H1 (cell line): Measurements from ENCODE around the gene NIM1K. TPM values are rescaled to one million over a fixed set of nuclear protein-coding genes. Genes with fewer than 3 reads are reported as not detected.

Experiments used
- CTCF ChIA-PET: fragments of 300-600 bp; sonication (Branson Sonifier 250); formaldehyde crosslinking; loops from one replicate; lab custom pipeline; 2021; ENCODE audit not compliant: partially characterized antibody; lab: Charles Lee
- POLR2A ChIA-PET: fragments of 300-600 bp; sonication (Branson Sonifier 250); formaldehyde crosslinking; loops from one replicate; lab custom pipeline; 2021; ENCODE audit warnings: inconsistent platforms; ENCODE audit not compliant: partially characterized antibody; lab: Charles Lee
- DNase-seq, 2 experiments: peaks; one replicate each; pipeline versions ENCODE4 v3.0.0 to v3.0.0-alpha.2; 2010 to 2022; ENCODE audit warnings: low spot score in 2 of 2, low read depth in 1 of 2, mixed read lengths in 1 of 2
- FAIRE-seq: peaks from 2 replicates; lab custom pipeline; 2011; peaks lifted over from hg19 to GRCh38; lab: Jason Lieb, UNC
- H2AFZ ChIP-seq: 2 replicates; pipeline ENCODE4 v1.8.1; 2012; ENCODE audit warnings: low read length, inconsistent platforms
- H2AK5ac ChIP-seq: 2 replicates; pipeline ENCODE4 v1.6.1; 2013; ENCODE audit warnings: low read depth, low read length
- H2BK120ac ChIP-seq: replicated peaks from 2 replicates; pipeline ENCODE3; 2013; ENCODE audit warnings: low read depth, low read length, inconsistent platforms
- H2BK12ac ChIP-seq: 2 replicates; pipeline ENCODE4 v1.6.1; 2013; ENCODE audit warnings: low read depth, low read length
- H2BK15ac ChIP-seq: 2 replicates; pipeline ENCODE4 v1.6.1; 2013; ENCODE audit warnings: low read length
- H2BK20ac ChIP-seq: 2 replicates; pipeline ENCODE4 v1.6.1; 2013; ENCODE audit warnings: low read length
- H2BK5ac ChIP-seq: 2 replicates; pipeline ENCODE4 v1.6.1; 2013; ENCODE audit warnings: low read depth, low read length
- H3K14ac ChIP-seq: 2 replicates; pipeline ENCODE4 v1.6.1; 2013; ENCODE audit warnings: inconsistent platforms; ENCODE audit not compliant: insufficient read length
- H3K18ac ChIP-seq: 2 replicates; pipeline ENCODE4 v1.6.1; 2013; ENCODE audit warnings: low read length; ENCODE audit errors: extremely low read depth
- H3K23ac ChIP-seq: 2 replicates; pipeline ENCODE4 v1.6.1; 2013; ENCODE audit warnings: inconsistent platforms; ENCODE audit not compliant: insufficient read length
- H3K23me2 ChIP-seq: 2 replicates; pipeline ENCODE4 v1.6.1; 2013; ENCODE audit warnings: low read depth, low read length
- H3K27ac ChIP-seq: 2 replicates; pipeline ENCODE4 v1.6.1; 2011; ENCODE audit warnings: low read depth, low read length, inconsistent platforms
- H3K27me3 ChIP-seq, 4 experiments: replicated peaks in 1 of 4; 1 replicate in 1 of 4; 2 replicates in 3 of 4; pipeline versions ENCODE4 v1.6.1 to v1.8.1; 2011 to 2013; ENCODE audit warnings: low read length in 3 of 4, mild to moderate bottlenecking in 3 of 4, inconsistent platforms in 2 of 4, mixed read lengths in 2 of 4, moderate library complexity in 1 of 4; ENCODE audit not compliant: control insufficient read depth in 3 of 4, insufficient read depth in 3 of 4; ENCODE audit errors: extremely low read depth in 1 of 4
- H3K36me3 ChIP-seq, 4 experiments: 2 replicates each; pipeline versions ENCODE4 v1.6.1 to v1.8.1; 2011 to 2013; ENCODE audit warnings: mild to moderate bottlenecking in 4 of 4, low read length in 3 of 4, moderate library complexity in 2 of 4, control low read depth in 1 of 4, inconsistent platforms in 1 of 4; ENCODE audit not compliant: insufficient read depth in 4 of 4, control insufficient read depth in 2 of 4
- H3K4ac ChIP-seq: replicated peaks from 2 replicates; pipeline ENCODE3; 2013; ENCODE audit warnings: low read length, low read depth, mixed read lengths, inconsistent platforms; ENCODE audit not compliant: insufficient read length
- H3K4me1 ChIP-seq, 4 experiments: replicated peaks in 1 of 4; 1 replicate in 1 of 4; 2 replicates in 3 of 4; pipeline versions ENCODE4 v1.6.1 to v1.8.1; 2011 to 2013; ENCODE audit warnings: low read length in 3 of 4, inconsistent platforms in 2 of 4, mixed read lengths in 1 of 4; ENCODE audit not compliant: insufficient read depth in 4 of 4, control insufficient read depth in 3 of 4
- H3K4me2 ChIP-seq, 2 experiments: 2 replicates each; pipeline versions ENCODE4 v1.6.1 to v1.8.1; 2011 to 2013; ENCODE audit warnings: low read depth in 2 of 2, low read length in 2 of 2, control low read depth in 1 of 2, inconsistent platforms in 1 of 2, mild to moderate bottlenecking in 1 of 2; ENCODE audit not compliant: insufficient read depth in 1 of 2
- H3K4me3 ChIP-seq, 4 experiments: fragments of 200-600, 300-600 bp in 1 of 4; sonication (generic), shearing (Covaris generic), sonication (Bioruptor Twin) in 1 of 4; 2 replicates each; pipeline versions ENCODE4 v1.5.1 to v1.8.1; 2011 to 2016; ENCODE audit warnings: low read length in 4 of 4, low read depth in 3 of 4, control low read depth in 2 of 4, inconsistent platforms in 2 of 4, mild to moderate bottlenecking in 2 of 4, mixed read lengths in 1 of 4, moderate library complexity in 1 of 4; ENCODE audit not compliant: insufficient read depth in 2 of 4; ENCODE audit errors: extremely low read depth in 1 of 4
- H3K56ac ChIP-seq: replicated peaks from 2 replicates; pipeline ENCODE3; 2013; ENCODE audit warnings: low read depth, mild to moderate bottlenecking, mixed read lengths, low read length, inconsistent platforms; ENCODE audit not compliant: insufficient read length
- H3K79me1 ChIP-seq: 2 replicates; pipeline ENCODE4 v1.6.1; 2013; ENCODE audit warnings: low read depth, low read length, control low read depth
- H3K79me2 ChIP-seq, 2 experiments: 2 replicates each; pipeline versions ENCODE4 v1.6.1 to v1.8.1; 2012 to 2013; ENCODE audit warnings: low read length in 2 of 2, mild to moderate bottlenecking in 2 of 2, inconsistent platforms in 1 of 2; ENCODE audit not compliant: insufficient read depth in 2 of 2, control insufficient read depth in 1 of 2
- H3K9ac ChIP-seq, 4 experiments: replicated peaks in 1 of 4; 1 replicate in 1 of 4; 2 replicates in 3 of 4; pipeline versions ENCODE4 v1.6.1 to v1.8.1; 2011 to 2013; ENCODE audit warnings: low read depth in 3 of 4, low read length in 3 of 4, control low read depth in 2 of 4, mild to moderate bottlenecking in 2 of 4, moderate library complexity in 2 of 4, inconsistent platforms in 1 of 4; ENCODE audit errors: extremely low read depth in 1 of 4
- H3K9me3 ChIP-seq, 2 experiments: 2 replicates each; pipeline versions ENCODE4 v1.6.1 to v1.8.1; 2012 to 2013; ENCODE audit warnings: mild to moderate bottlenecking in 2 of 2, moderate library complexity in 2 of 2, control low read depth in 1 of 2, inconsistent platforms in 1 of 2, low read depth in 1 of 2, low read length in 1 of 2, mixed read lengths in 1 of 2; ENCODE audit not compliant: insufficient read depth in 2 of 2
- H4K20me1 ChIP-seq, 2 experiments: replicated peaks in 1 of 2; 2 replicates each; pipeline versions ENCODE3 to v1.8.1; 2011 to 2013; ENCODE audit warnings: inconsistent platforms in 2 of 2, low read length in 2 of 2, mild to moderate bottlenecking in 1 of 2; ENCODE audit not compliant: insufficient read depth in 2 of 2, control insufficient read depth in 1 of 2
- H4K5ac ChIP-seq: 2 replicates; pipeline ENCODE4 v1.6.1; 2013; ENCODE audit warnings: low read length, low read depth, mixed read lengths, inconsistent platforms; ENCODE audit not compliant: insufficient read length
- H4K8ac ChIP-seq: 2 replicates; pipeline ENCODE4 v1.8.0; 2013; ENCODE audit warnings: mild to moderate bottlenecking, moderate library complexity, low read length, inconsistent platforms; ENCODE audit not compliant: insufficient read depth; ENCODE audit errors: extremely low read depth
- H4K91ac ChIP-seq: replicated peaks from 2 replicates; pipeline ENCODE3; 2013; ENCODE audit warnings: low read length, mixed read lengths, inconsistent platforms; ENCODE audit not compliant: insufficient read length
- CEBPB ChIP-seq: IDR thresholded peaks from 2 replicates; pipeline ENCODE4 v1.6.1; 2012; ENCODE audit warnings: low read depth, low read length
- JUN ChIP-seq: IDR thresholded peaks from 2 replicates; pipeline ENCODE4 v1.6.1; 2011; ENCODE audit warnings: low read depth, mild to moderate bottlenecking, improper control_type of control experiment, low read length
- POU5F1 ChIP-seq: IDR thresholded peaks from 2 replicates; pipeline ENCODE4 v1.6.1; 2011; ENCODE audit warnings: low read depth, mild to moderate bottlenecking, low read length, moderate library complexity
- RAD21 ChIP-seq, 2 experiments: IDR thresholded peaks in 1 of 2; conservative IDR thresholded peaks in 1 of 2; 2 replicates each; pipeline ENCODE4 v1.6.1; 2011; ENCODE audit warnings: low read depth in 2 of 2, low read length in 2 of 2, improper control_type of control experiment in 1 of 2, inconsistent platforms in 1 of 2, mild to moderate bottlenecking in 1 of 2, moderate library complexity in 1 of 2
- SAP30 ChIP-seq: fragments of 300-600 bp; sonication (generic); IDR thresholded peaks from 2 replicates; pipeline ENCODE4 v1.7.1; 2012; ENCODE audit warnings: low read length, moderate library complexity, mild to moderate bottlenecking, inconsistent platforms; ENCODE audit not compliant: insufficient read depth, insufficient replicate concordance
- YY1 ChIP-seq: IDR thresholded peaks from 2 replicates; pipeline ENCODE4 v1.6.1; 2011; ENCODE audit warnings: low read depth, mild to moderate bottlenecking, low read length
- WGBS, 2 experiments: shearing (Covaris generic) in 1 of 2; methylation state at CpG; one replicate each; pipeline versions ENCODE4 v1.1.6 to v1.1.7; 2013 to 2015; ENCODE audit warnings: low lambda C conversion rate in 2 of 2, mixed read lengths in 2 of 2, inconsistent platforms in 1 of 2, low coverage in 1 of 2, missing lambda C conversion rate in 1 of 2; ENCODE audit not compliant: insufficient replicate concordance in 2 of 2, insufficient coverage in 1 of 2, insufficient read length in 1 of 2; ENCODE audit errors: extremely low coverage in 1 of 2, missing lambda C conversion rate in 1 of 2; 5-methylcytosine and 5-hydroxymethylcytosine counted together
- polyA plus RNA-seq, 7 experiments: library from polyadenylated mRNA; depleted of rRNA in 3 of 7; stranded (reverse) in 5 of 7; unstranded in 2 of 7; fragments of >200 nt in 5 of 7; fragments of 200-250 nt in 2 of 7; gene quantifications; 1 replicate in 5 of 7; 2 replicates in 1 of 7; 4 replicates in 1 of 7; pipeline versions ENCODE4 v1.2.1 to v1.2.3, GENCODE V29; 2011 to 2013; ENCODE audit warnings: missing spikeins in 2 of 7, mixed read lengths in 2 of 7
- total RNA-seq: library from RNA; stranded (reverse); fragmentation: NEBNext Ultra II Directional; extraction: Animal tissue kit (Norgen Biotek cat#: 25700); gene quantifications from 2 replicates; pipeline ENCODE4 v1.2.1, GENCODE V29; 2021
- TF ChIP-seq, protein P1 (sequence below): IDR thresholded peaks from 2 replicates; pipeline ENCODE4 v1.6.1; 2011; ENCODE audit warnings: low read length, improper control_type of control experiment
- TF ChIP-seq, protein P2 (sequence below): IDR thresholded peaks from 2 replicates; pipeline ENCODE4 v1.6.1; 2011; ENCODE audit warnings: low read depth, mild to moderate bottlenecking, low read length; ENCODE audit not compliant: insufficient read depth
- TF ChIP-seq, protein P3 (sequence below): IDR thresholded peaks from 2 replicates; pipeline ENCODE4 v1.6.1; 2012; ENCODE audit warnings: low read length, inconsistent platforms

The NIM1K gene
- total and polyA plus RNA-seq, 2 of the 8 experiments (the other 6 are each of a cell fraction or from before 2014, with no cell fraction given), result not detected

DNA sequence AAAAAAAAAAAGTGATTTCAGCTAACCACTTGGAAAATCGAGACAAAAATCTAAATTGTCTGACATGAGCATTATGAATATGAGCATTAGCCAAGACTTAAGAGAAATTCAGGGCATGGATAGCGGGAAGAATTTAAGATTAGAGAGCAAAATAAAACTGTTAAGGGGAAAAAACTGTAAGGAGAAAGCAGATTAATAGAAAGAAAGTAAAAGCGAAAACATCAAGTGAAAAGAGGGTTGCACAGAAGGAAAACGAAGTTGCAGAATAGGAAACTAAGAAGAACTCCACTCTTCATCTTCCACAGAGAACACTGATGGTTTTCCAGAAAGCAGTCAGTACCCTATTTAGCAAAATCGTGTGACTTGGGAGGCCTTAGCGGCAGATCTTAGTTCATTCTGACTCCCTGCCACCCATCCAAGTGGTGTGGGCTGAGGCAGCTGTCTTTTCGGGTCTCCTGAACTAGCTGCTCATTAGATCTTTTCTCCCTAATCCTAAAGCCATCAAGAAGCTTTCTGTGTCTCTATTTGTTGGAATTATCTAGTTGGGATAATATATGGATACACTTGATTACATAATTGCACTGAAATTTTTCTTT, 3.7 kb downstream of the NIM1K start:
- H3K23me2 ChIP-seq, result peaks cover 17% of the 10 kb centered on the region
- H3K9ac ChIP-seq, result no peak overlapping the region
- H2BK12ac ChIP-seq, result no peak overlapping the region
- H3K79me2 ChIP-seq, result no peaks in the 10 kb centered on the region
- no peak overlapping the region for H3K56ac ChIP-seq
- H3K18ac ChIP-seq, result no peak overlapping the region
- no peak overlapping the region for H3K23ac ChIP-seq
- H3K4ac ChIP-seq, result no peak overlapping the region
- peaks cover 6 to 10% (median 8%) of the 10 kb centered on the region in 4 experiments for H3K4me1 ChIP-seq
- no peak for DNase-seq
- H2AK5ac ChIP-seq, result no peak overlapping the region
- no peak overlapping the region for H3K14ac ChIP-seq
- no peak overlapping the region for H4K91ac ChIP-seq
- no peaks in the 10 kb centered on the region for H3K79me1 ChIP-seq
- H3K36me3 ChIP-seq, result no peaks in the 10 kb centered on the region
- H2BK5ac ChIP-seq, result no peak overlapping the region
- no peak for FAIRE-seq
- H2BK120ac ChIP-seq, result no peak overlapping the region
- POLR2A ChIA-PET, result interaction anchor here (1.5 kb wide), 1 partner anchor 75 kb away, joined by 5 read pairs; the partner anchor contains the start of gene ZNF131
- no peak overlapping the region for H3K4me2 ChIP-seq
- peaks cover 0 to 5% of the 10 kb centered on the region in 2 experiments for H4K20me1 ChIP-seq
- WGBS, 2 experiments, result 76% methylated on average over 7 of the region's 7 CpGs; no CpG with 5 or more reads in 1 of the 2 experiments
- no peak overlapping the region for H4K5ac ChIP-seq
- H3K4me3 ChIP-seq, result no peak overlapping the region
- no peak overlapping the region for H2BK15ac ChIP-seq
- H3K27me3 ChIP-seq, result peaks cover 8 to 35% (median 27%) of the 10 kb centered on the region in 4 experiments; a peak in 6 of 7 replicates
- no peak overlapping the region for H4K8ac ChIP-seq
- H2BK20ac ChIP-seq, result no peak overlapping the region
- H2AFZ ChIP-seq, result no peak overlapping the region
- H3K27ac ChIP-seq, result no peak overlapping the region
- CTCF ChIA-PET, result interaction anchor here (0.8 to 1.5 kb wide), 4 partner anchors 36 to 153 kb away, joined by 3 to 7 read pairs (median 3); no protein-coding TSS in a partner anchor
- no peaks in the 10 kb centered on the region for H3K9me3 ChIP-seq
- TF ChIP-seq, protein P1, sequence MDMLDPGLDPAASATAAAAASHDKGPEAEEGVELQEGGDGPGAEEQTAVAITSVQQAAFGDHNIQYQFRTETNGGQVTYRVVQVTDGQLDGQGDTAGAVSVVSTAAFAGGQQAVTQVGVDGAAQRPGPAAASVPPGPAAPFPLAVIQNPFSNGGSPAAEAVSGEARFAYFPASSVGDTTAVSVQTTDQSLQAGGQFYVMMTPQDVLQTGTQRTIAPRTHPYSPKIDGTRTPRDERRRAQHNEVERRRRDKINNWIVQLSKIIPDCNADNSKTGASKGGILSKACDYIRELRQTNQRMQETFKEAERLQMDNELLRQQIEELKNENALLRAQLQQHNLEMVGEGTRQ, result no peak
- TF ChIP-seq, protein P2, sequence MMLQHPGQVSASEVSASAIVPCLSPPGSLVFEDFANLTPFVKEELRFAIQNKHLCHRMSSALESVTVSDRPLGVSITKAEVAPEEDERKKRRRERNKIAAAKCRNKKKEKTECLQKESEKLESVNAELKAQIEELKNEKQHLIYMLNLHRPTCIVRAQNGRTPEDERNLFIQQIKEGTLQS, result no peak
- TF ChIP-seq YY1 (no peak), SAP30 (no peak), POU5F1 (no peak), CEBPB (no peak), JUN (no peak), RAD21 (IDR thresholded peaks at IDR 0.05 in 1 of 2, conservative IDR thresholded peaks at IDR 0.05 in 1 of 2; ENCODE audit: low read depth in 2 of 2, low read length in 2 of 2) (no peak)
- TF ChIP-seq, protein P3, sequence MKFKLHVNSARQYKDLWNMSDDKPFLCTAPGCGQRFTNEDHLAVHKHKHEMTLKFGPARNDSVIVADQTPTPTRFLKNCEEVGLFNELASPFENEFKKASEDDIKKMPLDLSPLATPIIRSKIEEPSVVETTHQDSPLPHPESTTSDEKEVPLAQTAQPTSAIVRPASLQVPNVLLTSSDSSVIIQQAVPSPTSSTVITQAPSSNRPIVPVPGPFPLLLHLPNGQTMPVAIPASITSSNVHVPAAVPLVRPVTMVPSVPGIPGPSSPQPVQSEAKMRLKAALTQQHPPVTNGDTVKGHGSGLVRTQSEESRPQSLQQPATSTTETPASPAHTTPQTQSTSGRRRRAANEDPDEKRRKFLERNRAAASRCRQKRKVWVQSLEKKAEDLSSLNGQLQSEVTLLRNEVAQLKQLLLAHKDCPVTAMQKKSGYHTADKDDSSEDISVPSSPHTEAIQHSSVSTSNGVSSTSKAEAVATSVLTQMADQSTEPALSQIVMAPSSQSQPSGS, result no peak
